ENCODE results near the gene RXFP2. TPM values are rescaled to one million over a fixed set of nuclear protein-coding genes. Genes with fewer than 3 reads are reported as not detected.

The RXFP2 gene
- polyA plus RNA-seq, 1 donor (not counting 4 experiments of a cell fraction or from before 2014, with no cell fraction given): not detected

DNA sequence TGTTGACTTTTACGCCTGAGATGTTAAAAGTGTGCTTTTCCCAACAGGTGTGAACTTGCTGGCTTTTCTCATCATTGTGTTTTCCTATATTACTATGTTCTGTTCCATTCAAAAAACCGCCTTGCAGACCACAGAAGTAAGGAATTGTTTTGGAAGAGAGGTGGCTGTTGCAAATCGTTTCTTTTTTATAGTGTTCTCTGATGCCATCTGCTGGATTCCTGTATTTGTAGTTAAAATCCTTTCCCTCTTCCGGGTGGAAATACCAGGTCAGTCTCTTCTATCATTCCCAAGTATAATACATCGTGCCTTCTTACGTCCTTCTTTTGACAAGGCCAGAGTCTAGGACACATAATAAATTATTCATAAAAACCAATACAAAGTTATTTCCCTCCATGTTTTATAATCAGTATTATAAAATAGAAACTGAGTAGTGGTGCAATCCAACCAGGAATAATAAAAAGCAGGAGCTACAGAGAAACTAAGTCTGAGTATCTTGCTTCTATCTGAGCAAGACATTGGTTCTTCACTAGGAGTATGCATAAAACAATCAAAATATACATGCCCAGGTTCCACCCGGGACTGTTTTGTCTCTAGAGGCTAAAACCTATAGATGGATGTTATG is 57.9 kb downstream of the RXFP2 start:
- dilution Hi-C loops (cut with MboI; ENCODE audit: extremely low pct_ligation_motif_present, low sequenced_read_pairs): no loop called here
- no peak for FAIRE-seq
- no peak overlapping the region for H3K4me2 ChIP-seq (ENCODE audit: control insufficient read depth, extremely low read depth, insufficient read depth, low read depth, low read length)

DNA sequence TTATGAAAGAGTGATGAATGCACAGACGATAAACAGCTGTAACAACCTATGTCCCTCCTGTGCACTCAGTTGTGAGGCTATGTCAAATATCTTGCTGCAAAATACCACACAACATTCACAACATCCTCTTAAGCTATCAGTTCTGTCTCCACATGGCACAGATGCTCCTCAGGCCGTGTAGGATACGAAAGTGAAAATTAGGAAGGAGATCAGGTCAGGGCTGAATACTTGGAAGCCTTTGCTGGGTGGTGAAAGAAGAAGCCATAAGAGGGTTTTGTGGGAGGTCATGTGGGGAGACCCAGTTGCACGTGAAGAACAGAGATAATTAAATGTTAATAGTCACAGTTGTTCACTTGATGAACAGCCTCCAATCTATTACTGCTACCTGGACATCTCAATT is 58.9 kb downstream of the RXFP2 start:
- Histone ChIP-seq H3K4me3 (ENCODE audit: control insufficient read depth in 2 of 3, extremely low read depth in 1 of 3, insufficient read depth in 2 of 3, low read depth in 1 of 3, low read length in 3 of 3) (no peak overlapping the region), H3K9me3 (ENCODE audit: control insufficient read depth, low read depth, low read length) (no peaks in the 10 kb centered on the region), H3K9ac (ENCODE audit: control insufficient read depth, extremely low read depth, insufficient read depth, low read length) (no peak overlapping the region), H4K20me1 (ENCODE audit: control insufficient read depth, extremely low read depth, insufficient read depth, low read length) (no peaks in the 10 kb centered on the region), H3K4me2 (ENCODE audit: control insufficient read depth, extremely low read depth, insufficient read depth, low read depth, low read length) (no peak overlapping the region), H2AFZ (ENCODE audit: control insufficient read depth, low read length) (no peak overlapping the region), H3K27ac (ENCODE audit: control insufficient read depth, insufficient read depth, low read length) (no peak overlapping the region), H3K36me3 (ENCODE audit: control insufficient read depth in 2 of 2, extremely low read depth in 1 of 2, insufficient read depth in 2 of 2, low read length in 2 of 2) (no peaks in the 10 kb centered on the region), H3K9me1 (ENCODE audit: control insufficient read depth, extremely low read depth, insufficient read depth, low read length) (no peaks in the 10 kb centered on the region), H3K79me2 (ENCODE audit: control insufficient read depth, insufficient read depth, low read length) (no peaks in the 10 kb centered on the region), H3K27me3 (ENCODE audit: control insufficient read depth, extremely low read depth, insufficient read depth, low read length) (no peaks in the 10 kb centered on the region), H3K4me1 (ENCODE audit: control insufficient read depth, extremely low read depth, insufficient read depth, low read length) (no peaks in the 10 kb centered on the region)
- no peak for TF ChIP-seq EZH2 (IDR thresholded peaks at IDR 0.05; ENCODE audit: low read length)
- TF ChIP-seq, protein P1, sequence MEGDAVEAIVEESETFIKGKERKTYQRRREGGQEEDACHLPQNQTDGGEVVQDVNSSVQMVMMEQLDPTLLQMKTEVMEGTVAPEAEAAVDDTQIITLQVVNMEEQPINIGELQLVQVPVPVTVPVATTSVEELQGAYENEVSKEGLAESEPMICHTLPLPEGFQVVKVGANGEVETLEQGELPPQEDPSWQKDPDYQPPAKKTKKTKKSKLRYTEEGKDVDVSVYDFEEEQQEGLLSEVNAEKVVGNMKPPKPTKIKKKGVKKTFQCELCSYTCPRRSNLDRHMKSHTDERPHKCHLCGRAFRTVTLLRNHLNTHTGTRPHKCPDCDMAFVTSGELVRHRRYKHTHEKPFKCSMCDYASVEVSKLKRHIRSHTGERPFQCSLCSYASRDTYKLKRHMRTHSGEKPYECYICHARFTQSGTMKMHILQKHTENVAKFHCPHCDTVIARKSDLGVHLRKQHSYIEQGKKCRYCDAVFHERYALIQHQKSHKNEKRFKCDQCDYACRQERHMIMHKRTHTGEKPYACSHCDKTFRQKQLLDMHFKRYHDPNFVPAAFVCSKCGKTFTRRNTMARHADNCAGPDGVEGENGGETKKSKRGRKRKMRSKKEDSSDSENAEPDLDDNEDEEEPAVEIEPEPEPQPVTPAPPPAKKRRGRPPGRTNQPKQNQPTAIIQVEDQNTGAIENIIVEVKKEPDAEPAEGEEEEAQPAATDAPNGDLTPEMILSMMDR (optimal IDR thresholded peaks at IDR 0.05 in 1 of 3, IDR thresholded peaks at IDR 0.05 in 1 of 3, conservative IDR thresholded peaks at IDR 0.05 in 1 of 3; ENCODE audit: extremely low read depth in 1 of 3, insufficient read depth in 2 of 3, low read length in 3 of 3): no peak
- dilution Hi-C loops (cut with MboI; ENCODE audit: extremely low pct_ligation_motif_present, low sequenced_read_pairs): no loop called here
- FAIRE-seq (no peak), DNase-seq (ENCODE audit: low read depth, low spot score) (no peak)

More for the DNA sequence above, 57.9 kb downstream of the RXFP2 start:
- no peaks in the 10 kb centered on the region for H4K20me1 ChIP-seq (ENCODE audit: control insufficient read depth, extremely low read depth, insufficient read depth, low read length)
- no peaks in the 10 kb centered on the region for H3K36me3 ChIP-seq (ENCODE audit: control insufficient read depth in 2 of 2, extremely low read depth in 1 of 2, insufficient read depth in 2 of 2, low read length in 2 of 2)
- H3K9me3 ChIP-seq (ENCODE audit: control insufficient read depth, low read depth, low read length): no peaks in the 10 kb centered on the region
- H3K27ac ChIP-seq (ENCODE audit: control insufficient read depth, insufficient read depth, low read length): no peak overlapping the region
- H3K27me3 ChIP-seq (ENCODE audit: control insufficient read depth, extremely low read depth, insufficient read depth, low read length): no peaks in the 10 kb centered on the region
- H3K9me1 ChIP-seq (ENCODE audit: control insufficient read depth, extremely low read depth, insufficient read depth, low read length): no peaks in the 10 kb centered on the region
- no peak for DNase-seq (ENCODE audit: low read depth, low spot score)
- no peaks in the 10 kb centered on the region for H3K79me2 ChIP-seq (ENCODE audit: control insufficient read depth, insufficient read depth, low read length)
- TF ChIP-seq EZH2 (IDR thresholded peaks at IDR 0.05; ENCODE audit: low read length): no peak
- TF ChIP-seq, protein P1 (optimal IDR thresholded peaks at IDR 0.05 in 1 of 3, IDR thresholded peaks at IDR 0.05 in 1 of 3, conservative IDR thresholded peaks at IDR 0.05 in 1 of 3; ENCODE audit: extremely low read depth in 1 of 3, insufficient read depth in 2 of 3, low read length in 3 of 3): peak in 2 of 3 experiments; percentile 23 to 25
- H3K4me3 ChIP-seq (ENCODE audit: control insufficient read depth in 2 of 3, extremely low read depth in 1 of 3, insufficient read depth in 2 of 3, low read depth in 1 of 3, low read length in 3 of 3): no peak overlapping the region
- no peak overlapping the region for H2AFZ ChIP-seq (ENCODE audit: control insufficient read depth, low read length)
- H3K4me1 ChIP-seq (ENCODE audit: control insufficient read depth, extremely low read depth, insufficient read depth, low read length): no peaks in the 10 kb centered on the region
- no peak overlapping the region for H3K9ac ChIP-seq (ENCODE audit: control insufficient read depth, extremely low read depth, insufficient read depth, low read length)

All from keratinocyte (primary cell).